GM13976 (cell line): ENCODE results near the gene SCCPDH.
"Not testable (repeated sequence)": the region's sequence is repeated elsewhere in the genome, so short reads cannot be mapped to it uniquely, and the experiment has no call there.

Experiments
- DNase-seq: peaks from one replicate; pipeline ENCODE4 v3.0.0; 2012; ENCODE audit warnings: low spot score
- in situ Hi-C: fragments of 300-500 bp; cut with MboI; formaldehyde crosslinking; loops from one replicate; pipeline ENCODE4 v1.12.0; 2022; ENCODE audit warnings: low sequenced_read_pairs, mixed read lengths, inconsistent platforms; ENCODE audit not compliant: unreplicated experiment
- TF ChIP-seq, protein P1 (sequence below): IDR thresholded peaks from 2 replicates; pipeline ENCODE4 v1.5.1; 2012; ENCODE audit warnings: borderline replicate concordance, mild to moderate bottlenecking; ENCODE audit not compliant: insufficient read depth; ENCODE audit errors: extremely low read depth, missing control alignments, control extremely low read depth

The SCCPDH gene

DNA sequence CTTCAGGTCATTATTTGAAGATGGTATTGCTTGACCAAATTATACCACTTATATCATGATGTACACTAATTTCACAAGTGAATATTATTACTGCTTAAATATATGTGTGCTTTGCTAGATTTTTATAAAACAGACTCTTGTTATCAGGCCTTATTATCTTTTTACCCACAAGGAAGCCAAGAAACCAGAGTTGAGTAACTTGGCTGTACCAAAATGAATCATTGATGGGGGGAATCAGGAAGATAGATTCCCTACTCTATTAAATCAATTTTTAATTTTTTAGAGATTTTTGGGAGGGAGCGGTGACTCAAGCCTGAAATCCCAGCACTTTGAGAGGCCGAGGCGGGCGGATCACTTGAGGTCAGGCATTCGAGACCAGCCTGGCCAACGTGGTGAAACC, 16.0 kb upstream of the SCCPDH start:
- in situ Hi-C loops: no loop called here
- TF ChIP-seq, protein P1, sequence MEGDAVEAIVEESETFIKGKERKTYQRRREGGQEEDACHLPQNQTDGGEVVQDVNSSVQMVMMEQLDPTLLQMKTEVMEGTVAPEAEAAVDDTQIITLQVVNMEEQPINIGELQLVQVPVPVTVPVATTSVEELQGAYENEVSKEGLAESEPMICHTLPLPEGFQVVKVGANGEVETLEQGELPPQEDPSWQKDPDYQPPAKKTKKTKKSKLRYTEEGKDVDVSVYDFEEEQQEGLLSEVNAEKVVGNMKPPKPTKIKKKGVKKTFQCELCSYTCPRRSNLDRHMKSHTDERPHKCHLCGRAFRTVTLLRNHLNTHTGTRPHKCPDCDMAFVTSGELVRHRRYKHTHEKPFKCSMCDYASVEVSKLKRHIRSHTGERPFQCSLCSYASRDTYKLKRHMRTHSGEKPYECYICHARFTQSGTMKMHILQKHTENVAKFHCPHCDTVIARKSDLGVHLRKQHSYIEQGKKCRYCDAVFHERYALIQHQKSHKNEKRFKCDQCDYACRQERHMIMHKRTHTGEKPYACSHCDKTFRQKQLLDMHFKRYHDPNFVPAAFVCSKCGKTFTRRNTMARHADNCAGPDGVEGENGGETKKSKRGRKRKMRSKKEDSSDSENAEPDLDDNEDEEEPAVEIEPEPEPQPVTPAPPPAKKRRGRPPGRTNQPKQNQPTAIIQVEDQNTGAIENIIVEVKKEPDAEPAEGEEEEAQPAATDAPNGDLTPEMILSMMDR: no peak
- DNase-seq: no peak

DNA sequence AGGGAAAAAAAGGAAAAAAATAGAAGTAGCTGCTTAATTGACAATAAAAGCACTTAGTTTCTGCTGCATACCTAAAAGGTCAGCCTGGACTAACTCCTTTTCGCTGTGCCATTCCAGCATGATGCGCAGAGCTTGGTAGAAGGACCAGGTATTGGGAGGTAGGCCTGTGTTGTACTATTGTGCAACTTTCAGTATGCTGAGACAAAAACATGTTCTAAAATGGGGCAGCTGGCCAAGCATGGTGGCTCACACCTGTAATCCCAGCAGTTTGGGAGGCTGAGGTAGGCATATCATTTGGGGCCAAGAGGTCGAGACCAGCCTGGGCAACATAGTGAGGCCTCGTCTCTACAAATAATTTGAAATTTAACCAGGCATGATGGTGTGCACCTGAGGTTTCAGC, 15.0 kb upstream of the SCCPDH start:
- TF ChIP-seq, protein P1: no peak
- in situ Hi-C loops: no loop called here
- no peak for DNase-seq

DNA sequence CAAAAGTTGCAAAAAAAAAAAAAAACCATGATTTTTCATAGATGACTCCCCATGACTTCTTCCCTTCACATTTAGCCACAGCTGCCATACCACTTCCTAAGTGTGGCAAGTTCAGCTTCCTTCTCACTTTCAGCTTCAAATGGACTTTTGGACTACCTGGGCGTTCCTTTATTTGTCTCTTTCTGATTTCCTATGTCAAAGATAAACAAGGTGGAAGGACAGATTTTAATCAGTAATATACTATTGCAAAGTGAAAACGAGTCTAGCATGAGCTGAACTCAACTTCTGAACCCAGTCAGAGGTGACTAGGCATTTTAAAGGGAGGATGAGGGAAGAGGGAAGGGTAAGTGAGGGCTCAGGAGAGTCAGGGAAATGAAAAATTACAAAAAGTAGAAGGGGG, 14.4 kb upstream of the SCCPDH start:
- in situ Hi-C loops: no loop called here
- TF ChIP-seq, protein P1: no peak
- DNase-seq: no peak

DNA sequence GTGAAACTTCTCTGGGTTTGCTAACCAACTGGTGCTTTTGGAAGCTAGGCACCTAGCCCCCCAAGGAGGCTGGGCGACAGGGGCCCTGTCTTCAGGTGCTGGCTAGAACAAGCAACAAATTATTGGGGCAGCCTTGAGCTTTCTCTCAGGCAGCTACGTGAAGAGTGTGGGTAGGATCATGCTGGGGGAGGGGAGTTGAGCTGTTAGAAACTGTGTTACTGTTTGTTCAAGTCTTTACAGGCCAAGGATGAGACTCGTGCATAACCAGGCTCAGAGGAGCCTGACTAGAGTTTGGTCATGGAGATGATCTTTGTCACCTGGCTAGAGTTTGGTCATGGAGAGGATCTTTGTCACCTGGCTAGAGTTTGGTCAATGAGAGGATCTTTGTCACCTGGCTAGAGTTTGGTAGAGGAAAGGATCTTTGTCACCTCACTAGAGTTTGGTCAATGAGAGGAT, 12.6 kb upstream of the SCCPDH start:
- DNase-seq: no peak
- in situ Hi-C loops: no loop called here
- TF ChIP-seq, protein P1: no peak

DNA sequence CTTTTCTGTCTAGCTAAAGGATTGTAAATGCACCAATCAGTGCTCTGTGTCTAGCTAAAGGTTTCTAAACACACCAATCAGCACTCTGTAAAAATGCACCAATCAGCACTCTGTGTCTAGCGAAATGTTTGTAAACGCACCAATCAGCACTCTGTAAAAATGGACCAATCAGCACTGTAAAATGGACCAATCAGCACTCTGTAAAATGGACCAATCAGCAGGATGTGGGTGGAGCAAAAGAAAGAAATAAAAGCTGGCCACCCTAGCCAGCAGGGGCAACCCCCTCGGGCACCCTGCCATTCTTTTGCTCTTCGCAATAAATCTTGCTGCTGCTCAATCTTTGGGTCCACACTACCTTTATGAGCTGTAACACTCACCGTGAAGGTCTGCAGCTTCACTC, 11.8 kb upstream of the SCCPDH start:
- DNase-seq, in situ Hi-C loops: not testable (repeated sequence)

DNA sequence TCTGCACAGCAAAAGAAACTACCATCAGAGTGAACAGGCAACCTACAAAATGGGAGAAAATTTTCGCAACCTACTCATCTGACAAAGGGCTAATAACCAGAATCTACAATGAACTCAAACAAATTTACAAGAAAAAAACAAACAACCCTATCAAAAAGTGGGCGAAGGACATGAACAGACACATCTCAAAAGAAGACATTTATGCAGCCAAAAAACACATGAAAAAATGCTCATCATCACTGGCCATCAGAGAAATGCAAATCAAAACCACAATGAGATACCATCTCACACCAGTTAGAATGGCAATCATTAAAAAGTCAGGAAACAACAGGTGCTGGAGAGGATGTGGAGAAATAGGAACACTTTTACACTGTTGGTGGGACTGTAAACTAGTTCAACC, 4.8 kb upstream of the SCCPDH start:
- DNase-seq, in situ Hi-C loops: not testable (repeated sequence)

DNA sequence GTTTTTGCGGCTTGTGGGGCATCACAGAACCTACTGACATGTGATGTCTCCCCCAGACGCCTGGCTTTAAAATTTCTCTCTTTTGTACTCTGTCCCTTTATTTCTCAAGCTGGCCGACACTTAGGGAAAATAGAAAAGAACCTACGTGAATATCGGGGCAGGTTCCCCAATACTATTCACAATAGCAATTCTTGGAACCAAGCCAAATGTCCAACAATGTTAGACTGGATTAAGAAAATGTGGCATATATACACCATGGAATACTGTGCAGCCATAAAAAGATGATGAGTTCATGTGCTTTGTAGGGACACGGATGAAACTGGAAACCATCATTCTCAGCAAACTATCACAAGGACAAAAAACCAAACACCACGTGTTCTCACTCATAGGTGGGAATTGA, 3.4 kb upstream of the SCCPDH start:
- DNase-seq, in situ Hi-C loops: not testable (repeated sequence)

DNA sequence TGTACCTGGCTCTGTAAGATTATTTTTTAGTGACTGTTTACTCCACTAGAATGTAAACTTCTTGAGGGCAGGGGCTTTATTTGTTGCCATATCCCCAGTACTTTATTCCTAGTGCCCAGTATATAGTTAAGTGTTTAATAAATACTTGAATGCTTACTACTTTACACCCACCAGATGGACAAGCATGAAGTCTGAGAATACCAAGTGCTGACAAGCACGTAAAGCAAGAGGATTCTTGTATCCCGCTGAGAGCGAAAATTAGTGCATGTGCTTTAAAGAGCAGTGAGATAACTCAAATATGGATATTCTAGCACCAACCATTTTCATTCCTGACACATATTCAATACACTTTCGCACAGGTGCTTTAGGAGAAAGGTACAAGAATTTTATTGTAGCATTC, 1.5 kb upstream of the SCCPDH start:
- in situ Hi-C loops: no loop called here
- DNase-seq: no peak

More for the DNA sequence above, 1.5 kb upstream of the SCCPDH start:
- TF ChIP-seq, protein P1: no peak
